Endometrium (tissue), 2 donors: ENCODE measurements around the gene RHO.
A peak's percentile ranks its signal among the peaks of the same experiment; 100 is the strongest.

Experiments used
- FAIRE-seq: peaks from 2 replicates; lab custom pipeline; 2012; peaks lifted over from hg19 to GRCh38; lab: Jason Lieb, UNC
- donor health status: control.
- donor health status: control.

Gene RHO

DNA sequence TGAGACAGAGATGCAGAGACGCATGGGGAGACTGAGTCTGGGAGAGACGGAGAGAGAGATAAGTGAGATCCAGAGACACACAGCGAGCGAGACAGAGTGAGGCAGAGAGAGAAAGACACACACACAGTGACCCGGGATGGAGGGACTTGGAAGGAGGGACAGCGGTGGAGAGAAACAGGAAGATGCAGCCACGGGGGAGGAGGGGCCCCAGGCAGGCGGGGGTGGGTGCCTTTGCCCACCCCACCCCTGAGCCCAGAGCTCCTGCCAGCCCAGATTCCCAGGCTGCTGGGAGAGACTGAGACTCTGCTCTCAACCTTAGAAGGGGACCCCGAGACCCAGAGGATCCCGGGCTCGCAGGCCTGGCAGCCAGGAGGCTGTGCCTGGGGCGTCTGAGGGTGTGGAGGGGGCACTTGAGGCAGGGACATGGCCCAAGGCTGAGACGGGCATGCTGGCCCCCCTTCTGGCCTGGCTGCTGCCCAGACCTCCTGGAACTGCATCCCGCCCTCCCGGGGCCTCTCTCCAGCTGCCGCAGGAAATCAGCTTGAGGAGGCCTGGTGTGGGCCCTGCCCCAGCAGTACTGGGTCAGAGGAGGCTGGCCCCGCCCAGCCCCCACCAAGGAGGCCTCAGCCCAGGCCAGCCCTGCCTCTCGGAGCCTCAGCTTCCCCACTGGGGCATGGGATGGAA lies 32.6 kb downstream of the RHO start:
- no peak for FAIRE-seq

DNA sequence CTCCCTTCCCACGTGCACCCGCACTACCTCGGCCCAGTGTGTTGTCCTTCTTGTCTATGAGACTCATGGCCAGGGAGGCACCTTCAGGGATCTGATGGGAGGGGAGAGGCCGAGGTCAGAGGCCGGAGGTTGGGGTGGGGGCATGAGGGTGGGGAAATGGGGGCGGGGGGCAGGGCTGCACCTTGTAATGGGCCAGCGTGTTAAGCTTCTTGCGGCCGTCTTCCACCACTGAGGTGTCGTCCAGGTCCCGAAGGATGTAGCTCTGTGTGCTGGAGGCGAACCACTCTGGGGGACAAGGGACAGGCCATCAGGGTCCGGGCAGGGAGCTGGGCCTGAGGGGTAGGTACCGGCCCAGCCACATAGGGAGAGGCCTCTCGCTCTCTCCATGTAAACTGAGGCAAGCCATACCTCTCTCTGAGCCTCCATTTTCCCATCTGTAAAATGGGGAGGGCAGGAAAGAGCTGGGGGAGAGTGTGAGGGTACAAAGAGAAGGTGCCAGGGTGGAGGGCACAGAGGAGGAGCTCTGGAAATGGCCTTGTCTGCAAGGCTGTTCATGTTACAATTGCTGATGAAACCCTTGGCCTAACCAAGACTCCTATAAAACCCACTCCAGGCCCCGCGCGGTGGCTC lies 33.3 kb downstream of the RHO start:
- no peak for FAIRE-seq

DNA sequence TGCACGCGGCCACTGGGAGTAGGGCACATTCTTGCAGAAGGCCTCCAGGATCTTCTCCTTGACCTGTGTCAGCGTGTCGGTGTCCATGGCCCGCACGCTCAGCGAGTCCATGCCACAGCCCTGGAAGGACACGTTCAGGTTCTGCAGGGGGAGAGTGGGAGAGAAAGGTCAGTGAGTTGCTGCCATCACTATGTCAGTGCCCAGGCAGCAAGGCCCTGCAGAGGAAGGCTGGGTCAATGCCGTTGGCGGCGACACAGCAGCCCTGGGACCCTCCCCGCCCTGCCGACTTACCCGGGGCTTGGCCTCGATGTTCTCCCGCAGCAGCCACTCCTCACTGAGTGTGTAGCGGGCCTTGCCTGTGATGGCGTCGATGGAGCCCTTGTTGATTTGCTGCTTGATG lies 34.4 kb downstream of the RHO start:
- no peak for FAIRE-seq

DNA sequence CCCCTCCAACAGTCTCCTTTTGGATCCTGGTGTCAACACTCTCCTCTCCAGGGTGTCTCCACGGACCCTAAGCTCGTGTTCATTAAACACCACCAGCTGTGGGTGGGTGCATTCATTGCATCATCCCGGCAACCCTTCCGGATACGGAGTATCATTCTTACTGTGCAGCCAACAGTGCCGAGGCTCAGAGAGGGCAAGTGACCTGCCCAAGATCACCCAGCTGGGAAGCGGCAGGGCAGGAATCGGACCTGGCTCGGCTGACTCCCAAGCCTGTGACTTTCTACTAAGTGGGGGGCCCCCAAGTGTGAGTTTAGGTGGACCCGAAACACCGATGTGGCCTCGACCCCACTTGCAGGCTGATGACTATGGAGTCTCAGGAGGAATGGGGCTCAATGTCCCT lies 34.9 kb downstream of the RHO start:
- no peak for FAIRE-seq

DNA sequence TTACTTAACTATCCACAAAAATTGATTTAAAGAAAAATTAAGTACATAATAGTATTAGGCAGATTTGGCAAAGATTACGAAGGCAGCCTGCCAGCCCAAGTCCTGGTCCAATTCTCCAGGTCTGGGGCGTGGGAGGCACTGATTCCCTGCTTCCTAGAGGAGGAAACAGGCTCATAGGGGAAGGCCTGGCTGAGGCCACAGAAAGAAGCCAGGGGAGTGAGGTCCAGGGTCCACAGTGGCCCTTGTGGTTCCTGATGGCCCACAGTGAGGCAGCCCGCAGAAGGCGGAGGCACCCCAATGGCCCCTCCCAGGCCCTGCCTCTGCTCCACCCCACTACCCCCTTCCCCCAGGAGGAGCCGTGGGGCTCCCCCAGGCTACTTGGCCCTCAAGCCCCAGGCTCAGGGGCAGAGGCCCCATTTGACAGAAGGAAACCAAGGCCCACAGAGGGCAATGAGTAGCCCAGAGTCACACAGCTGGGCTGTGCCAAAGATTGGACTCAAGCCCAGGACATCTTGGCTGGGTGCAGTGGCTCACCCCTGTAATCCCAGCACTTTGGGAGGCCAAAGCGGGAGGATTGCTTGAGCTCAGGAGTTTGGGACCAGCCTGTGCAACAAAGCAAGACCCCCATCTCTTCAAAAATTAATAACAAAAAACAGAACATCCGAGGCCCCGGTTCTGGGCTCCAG lies 35.6 kb downstream of the RHO start:
- no peak for FAIRE-seq

DNA sequence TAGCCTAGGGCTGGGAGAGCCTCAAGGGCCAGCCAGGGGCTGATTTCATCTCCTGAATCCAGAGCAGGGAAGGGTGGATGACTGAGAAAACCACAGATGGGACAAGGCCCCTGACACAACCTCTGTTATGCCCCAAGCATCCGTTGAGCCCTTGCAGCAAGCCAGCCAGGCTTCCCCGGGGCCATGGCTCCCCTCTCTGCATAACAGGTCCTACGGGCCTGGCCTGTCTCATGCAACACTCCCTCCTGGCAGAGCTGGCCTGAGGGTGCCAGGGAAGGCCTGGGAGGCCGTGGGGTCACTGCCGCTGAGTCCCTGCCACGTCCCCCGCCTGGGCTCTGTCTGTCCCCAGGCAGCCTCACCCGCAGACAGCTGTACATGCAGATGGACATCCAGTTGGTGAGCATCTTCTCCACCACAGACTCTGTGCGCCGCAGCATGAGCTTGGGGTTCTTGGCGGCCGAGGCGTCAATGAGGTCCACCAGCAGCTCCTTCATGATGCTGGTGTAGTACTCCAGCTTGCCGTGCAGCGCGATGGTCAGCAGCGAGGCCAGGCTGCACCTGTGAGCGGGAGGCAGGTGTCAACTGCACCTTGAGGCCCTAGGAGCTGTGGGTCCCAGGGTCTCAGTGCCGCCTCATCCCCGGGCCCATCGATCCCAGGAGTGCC lies 36.7 kb downstream of the RHO start:
- FAIRE-seq: no peak

DNA sequence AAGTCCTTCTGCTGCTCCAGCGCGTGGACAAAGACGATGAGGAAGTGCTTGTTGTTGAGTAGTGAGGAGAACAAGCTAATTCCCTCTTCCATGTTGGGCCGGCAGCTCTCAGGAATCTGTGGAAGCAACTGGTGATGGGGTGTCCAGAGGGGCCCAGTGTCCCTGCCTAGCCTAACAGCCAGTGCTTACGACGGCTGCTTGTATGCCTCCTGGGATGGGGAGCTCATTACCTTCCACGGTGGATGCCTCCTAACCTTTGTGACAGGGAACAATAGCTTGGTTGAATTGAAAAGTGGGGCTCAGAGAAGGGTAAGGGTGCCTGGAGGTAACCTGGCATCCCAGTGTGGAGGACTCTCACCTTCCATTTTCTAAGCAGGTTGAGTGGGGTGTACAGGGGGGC lies 37.5 kb downstream of the RHO start:
- FAIRE-seq: no peak

DNA sequence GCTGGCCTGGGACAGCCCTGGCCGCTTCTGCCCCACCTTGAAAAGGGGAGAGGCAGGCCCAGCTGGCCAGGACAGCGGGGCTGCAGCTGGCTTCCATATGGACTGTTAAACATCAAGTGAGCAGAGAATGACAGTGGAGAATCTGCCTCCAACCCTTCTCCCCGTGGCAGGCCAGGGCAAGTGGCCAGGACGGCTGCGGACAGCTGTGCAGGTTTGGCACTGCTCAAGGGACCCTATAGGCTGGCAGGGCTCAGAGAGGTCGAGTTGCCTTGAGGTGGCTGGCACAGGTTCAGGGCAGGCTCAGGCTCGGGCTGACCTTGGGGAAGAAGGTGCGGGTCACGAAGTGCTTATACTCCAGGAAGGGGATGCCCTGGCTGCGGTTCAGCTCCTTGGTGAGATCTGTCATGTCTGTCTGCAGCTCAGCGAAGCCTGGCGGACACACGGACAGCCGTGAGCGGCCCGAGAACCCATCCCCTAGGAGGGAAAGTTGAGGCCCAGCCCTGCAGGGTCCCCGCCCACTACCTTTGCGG lies 38.8 kb downstream of the RHO start:
- no peak for FAIRE-seq

DNA sequence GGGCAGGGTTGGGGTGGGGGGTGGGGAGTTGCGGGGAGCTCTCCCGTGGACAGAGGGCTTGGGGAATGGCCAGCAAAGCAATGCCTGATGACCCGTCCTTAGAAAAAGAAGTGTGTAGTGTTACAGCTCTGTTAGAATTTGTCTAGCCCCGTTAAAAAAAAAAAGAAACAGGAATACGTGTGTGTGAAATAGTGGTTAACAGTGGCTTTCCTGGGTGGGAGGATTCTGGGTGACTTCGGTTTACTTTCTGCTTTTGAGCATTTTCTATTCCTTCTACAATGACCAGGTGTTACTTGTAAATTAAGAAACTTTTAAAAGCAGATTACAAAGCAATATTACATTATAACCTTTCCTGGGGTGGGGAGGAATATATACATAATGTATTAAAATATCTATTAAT lies 39.5 kb downstream of the RHO start:
- FAIRE-seq: peak; percentile 45

DNA sequence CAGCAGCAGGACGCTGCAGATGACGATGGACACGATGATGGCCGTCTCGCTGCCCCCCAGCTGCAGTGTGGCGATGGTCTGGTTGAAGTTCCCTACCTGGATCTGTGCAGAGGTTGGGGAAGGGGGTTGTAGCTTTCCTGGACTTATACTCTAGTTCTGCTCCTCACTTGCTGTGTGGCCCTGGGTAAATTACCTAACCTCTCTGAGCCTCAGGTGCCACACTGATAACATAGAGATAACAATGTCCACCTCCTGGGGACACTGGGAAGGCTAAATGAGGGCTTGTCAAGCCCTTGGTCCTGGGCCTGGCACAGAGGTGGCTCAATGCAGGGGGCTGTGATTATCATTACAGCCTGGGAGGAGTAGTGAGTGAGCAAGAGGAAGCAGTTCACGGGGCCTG lies 41.4 kb downstream of the RHO start:
- FAIRE-seq: no peak

DNA sequence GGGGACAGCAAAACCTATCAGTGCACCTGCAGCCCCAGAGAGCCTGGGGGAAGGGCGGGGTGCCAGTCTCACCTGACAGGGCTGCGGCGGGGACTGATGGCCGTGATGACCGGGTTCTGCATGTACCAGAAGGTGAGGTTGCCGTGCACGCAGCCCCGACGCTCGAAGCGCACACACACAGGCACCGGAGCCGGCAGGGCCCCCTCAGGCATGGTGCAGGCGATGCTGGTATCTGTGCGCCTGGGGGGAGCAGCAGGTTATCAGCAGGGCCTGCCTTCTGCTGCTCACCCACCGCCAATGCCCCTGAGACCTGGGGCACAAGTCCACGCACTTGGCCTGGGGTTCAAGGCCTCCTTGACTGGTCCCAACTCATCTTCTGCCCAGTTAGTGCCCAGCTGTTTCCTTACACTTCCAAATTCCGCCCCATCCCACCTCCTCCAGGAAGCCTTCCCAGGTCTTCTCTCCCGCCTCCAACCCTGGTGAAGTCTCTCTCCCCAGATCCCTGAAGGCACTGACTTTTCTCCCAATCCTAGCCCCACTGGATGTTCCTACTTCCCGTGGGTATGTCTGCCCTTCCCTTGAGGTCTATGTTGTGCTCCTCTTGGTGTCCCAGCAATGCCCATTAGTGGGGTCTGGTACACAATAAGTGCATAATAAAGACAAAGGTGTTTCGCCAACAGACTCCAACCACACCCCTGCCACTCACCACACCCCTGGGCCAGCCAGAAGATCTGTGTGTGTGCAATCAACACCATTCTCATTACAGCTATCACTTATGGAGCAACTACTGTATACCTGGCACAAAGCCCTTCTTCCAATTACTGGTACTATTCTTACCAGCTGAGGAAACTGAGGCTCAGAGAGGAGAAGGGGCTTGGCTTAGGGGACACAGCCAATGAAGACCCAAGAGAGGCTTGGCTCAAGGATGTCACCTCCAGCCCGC lies 43.4 kb downstream of the RHO start:
- FAIRE-seq: no peak

DNA sequence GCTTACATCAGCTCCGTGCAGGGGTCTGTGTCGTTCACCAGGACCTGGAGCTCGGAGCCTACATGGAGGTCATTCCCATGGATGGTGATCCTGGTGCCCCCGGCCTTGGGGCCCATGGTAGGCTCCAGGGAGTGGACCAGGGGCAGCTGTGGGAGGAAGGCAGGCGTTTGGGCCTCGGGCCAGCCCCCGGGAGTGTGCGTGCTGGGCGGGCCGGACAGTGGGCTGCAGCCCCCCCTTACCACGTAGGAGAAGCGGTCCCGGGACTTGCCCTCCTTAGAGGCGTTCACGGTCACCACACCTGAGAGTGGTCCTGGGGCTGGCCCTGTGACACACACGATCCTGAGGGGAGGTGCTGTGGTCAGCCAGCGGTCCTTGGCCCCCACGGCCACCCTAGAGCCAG lies 44.2 kb downstream of the RHO start:
- no peak for FAIRE-seq

DNA sequence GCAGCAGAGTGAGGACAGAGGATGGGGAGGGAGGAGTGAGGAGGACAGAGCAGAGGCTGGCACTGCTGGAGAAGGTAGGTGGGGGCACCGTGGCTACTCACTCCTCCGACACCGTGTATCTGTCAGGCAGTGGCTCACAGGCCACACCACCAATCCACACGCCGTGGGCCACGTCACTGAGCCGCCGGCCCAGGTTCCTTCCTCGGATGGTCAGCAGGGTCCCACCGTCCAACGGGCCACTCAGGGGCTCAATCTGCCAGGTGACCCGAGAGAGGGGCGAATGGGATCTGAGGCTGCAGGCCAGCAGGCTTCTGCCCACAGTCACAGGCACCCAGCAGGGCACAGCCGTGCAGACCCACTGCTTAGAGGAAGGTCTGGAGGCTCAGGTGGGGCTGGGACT lies 45.1 kb downstream of the RHO start:
- FAIRE-seq: no peak

DNA sequence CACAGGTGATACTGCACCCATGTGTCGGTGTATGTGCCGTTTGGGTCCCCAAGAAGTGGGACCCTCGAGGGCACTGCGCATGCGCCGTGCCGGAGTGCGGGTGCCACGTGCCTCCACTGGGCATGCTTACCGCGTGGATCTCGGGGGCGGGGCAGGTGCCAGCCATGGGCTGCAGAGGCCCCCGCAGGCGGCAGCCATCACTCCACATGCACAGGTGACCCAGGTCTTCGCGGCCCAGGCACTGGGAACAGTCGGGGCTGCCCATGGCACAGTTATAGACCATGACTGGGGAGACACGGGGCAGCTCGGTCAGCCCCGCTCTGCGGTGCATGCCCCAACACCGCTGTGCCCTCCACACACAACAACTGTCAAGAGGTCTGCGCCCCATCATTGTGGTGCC lies 45.8 kb downstream of the RHO start:
- FAIRE-seq: no peak

DNA sequence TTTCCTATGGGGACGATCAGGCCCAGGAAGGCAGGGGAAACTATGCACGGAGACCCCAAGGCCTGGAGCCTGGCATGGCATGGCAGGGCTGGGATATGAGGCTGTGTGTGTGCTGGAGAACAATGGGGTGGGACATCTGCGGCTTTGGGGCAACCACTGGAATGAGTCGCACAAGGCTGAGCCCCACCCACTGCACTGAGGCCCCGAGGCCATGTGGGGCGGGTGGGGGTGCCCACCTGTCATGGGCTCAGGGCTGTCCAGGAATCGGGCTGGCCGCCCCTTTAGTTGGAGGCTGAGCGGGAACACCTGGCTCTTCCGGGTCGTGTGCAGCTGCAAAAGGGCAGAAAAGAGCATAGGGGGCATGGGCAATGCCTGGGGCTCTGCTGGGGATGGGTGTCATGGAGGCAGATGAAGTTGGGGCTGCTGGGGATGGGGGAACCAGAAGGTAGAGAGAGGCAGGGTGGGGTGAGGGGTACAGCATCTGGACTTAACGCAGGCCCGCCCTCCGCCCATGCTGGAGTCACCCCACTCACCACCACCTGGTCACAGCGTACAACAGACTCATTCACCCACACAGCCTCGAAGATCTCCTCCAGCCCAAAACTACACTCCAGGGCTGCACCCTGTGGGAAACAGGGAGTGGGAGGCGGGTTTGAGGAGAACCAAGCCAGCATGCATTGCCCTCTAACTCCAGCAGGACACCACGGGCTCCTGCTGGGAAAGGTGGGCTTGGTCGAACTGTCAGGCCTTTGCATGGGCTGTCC lies 47.0 kb downstream of the RHO start:
- no peak for FAIRE-seq

DNA sequence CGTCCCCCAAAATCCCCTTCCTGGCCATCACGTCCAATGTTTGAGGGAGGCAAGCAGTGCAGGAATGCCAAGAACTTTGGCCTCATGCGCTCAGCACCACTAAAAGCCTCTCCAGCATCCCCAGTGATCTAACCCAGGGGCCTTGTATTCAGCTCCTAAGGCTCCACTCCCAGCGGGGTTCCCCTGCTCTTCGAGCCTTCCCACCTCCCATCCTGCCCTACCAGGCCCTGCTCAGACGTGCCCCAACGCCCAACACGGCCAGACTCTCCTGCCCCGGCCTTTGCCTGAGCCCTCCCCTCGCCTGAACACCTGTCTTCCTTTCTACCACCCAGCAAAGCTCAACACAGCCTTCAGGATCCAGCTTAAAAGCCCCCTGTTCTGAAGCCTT lies 47.6 kb downstream of the RHO start:
- FAIRE-seq: no peak

DNA sequence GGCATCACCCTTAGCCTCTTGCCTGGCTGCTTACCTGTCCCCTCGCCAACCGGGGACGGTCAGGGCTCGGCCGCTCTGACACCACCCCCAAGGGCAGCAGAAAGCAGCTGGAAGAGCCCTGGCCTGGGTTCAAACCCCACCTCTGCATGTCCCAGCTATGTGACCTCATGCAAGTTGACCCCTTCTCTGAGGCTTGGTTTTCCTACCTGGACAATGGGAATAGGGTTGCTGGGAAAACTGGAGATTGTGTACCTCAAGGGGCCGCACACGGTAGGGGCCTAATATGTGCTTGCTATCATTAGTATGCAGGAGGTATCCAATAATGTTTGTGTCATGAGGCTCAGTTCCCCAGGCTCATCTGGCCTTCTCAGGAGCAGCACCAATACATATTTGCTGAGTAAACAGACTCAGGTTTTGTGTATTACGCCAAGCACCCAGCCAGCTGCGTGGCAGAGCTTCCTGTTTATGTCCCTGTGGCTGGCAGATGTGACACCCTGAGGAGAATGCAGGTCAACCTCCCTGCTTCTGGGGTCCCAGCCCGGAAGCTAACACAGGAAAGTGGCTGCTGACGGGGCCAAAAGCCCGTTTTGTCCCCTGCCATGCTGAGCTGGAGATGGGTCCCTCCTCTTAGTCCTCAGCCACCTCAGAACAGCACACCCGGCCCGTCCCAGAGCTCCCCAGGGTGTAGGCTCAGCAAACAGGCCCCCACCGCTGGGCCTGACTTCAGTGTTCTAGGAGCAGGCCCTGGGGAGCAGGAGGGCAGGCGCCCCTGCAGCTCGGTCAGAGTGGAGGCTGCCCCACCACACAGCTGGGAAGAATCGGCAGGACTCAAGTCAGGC lies 48.3 kb downstream of the RHO start:
- no peak for FAIRE-seq

DNA sequence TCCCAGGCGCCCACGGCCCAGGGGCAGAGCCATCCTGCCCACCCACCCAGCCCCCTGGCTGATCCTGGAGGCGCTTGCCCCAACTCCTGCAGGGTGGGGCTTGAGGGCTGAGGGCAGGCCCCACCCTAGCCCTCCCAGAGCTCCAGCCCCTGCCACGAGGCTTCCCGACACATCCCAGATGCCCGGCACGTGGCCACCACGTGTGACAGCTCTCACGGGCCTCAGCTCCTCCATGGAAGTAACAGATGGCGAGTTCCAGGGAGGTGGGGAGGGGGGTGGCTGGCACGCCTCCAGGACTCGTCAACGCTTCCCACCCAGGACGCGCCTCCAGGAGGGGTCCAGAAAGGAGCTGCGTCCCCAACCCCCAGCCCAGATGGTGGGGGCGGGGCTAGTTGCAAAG lies 48.9 kb downstream of the RHO start:
- FAIRE-seq: no peak

DNA sequence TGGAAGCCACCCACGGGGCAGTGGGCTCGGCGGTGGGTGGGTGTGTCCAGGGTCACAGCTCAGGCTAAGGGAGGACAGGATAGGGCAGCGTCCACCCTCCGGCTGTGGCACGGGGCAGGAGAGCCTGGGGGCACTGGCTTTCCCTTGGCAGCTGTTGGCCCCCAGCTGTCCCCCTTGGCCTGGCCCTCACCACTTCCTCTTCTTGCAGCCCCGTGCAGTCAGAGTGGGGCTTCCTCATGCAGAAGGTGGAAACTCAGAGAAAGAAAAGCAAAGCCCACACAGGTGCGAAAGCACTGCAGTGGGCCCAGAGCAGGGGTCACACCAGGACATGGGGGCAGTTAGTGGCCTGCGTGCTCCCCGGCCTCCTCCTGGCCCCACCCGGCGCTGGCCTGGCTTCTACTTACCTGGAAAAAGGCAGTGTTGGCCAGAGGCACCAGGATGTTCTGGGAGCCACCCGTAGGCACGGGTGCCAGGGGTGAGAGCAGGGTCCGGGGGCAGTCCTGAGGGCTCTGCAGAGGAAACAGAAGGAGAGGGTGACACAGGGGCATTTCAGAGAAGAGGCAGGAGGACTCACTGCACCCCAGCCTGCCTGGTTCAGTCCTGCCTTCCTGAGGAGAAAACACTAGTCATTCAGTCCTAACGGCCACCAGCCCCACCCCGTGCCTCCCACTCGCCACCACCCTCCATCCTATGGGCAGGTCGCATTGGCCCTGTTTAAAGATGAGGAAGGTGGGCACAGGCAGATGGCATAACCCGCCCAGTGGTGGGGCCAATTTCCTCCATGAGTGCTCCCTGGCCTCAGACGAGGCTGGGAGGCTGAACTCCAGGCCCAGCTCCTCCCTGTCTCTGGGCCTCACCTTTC lies 49.7 kb downstream of the RHO start:
- FAIRE-seq: no peak
